Suprapubic skin (tissue), 4 donors: Measurements from ENCODE around the gene C16orf95. TPM values are rescaled to one million over a fixed set of nuclear protein-coding genes. Genes with fewer than 3 reads are reported as not detected.

Source experiments
- DNase-seq, 2 donors: peaks; one replicate each; pipeline ENCODE4 v3.0.0-alpha.2; 2019; ENCODE audit warnings: low spot score in 2 of 2
- H3K27ac ChIP-seq: fragments of 200-600 bp; sonication (generic); one replicate; pipeline ENCODE4 v1.5.1; 2019
- H3K27me3 ChIP-seq: fragments of 200-600 bp; sonication (generic); one replicate; pipeline ENCODE4 v1.5.1; 2019
- H3K36me3 ChIP-seq: fragments of 200-600 bp; sonication (generic); one replicate; pipeline ENCODE4 v1.5.1; 2019
- H3K4me1 ChIP-seq: fragments of 200-600 bp; sonication (generic); one replicate; pipeline ENCODE4 v1.5.1; 2019
- H3K4me3 ChIP-seq: fragments of 200-600 bp; sonication (generic); one replicate; pipeline ENCODE4 v1.5.1; 2019; ENCODE audit warnings: mild to moderate bottlenecking
- H3K9me3 ChIP-seq: fragments of 200-600 bp; sonication (generic); one replicate; pipeline ENCODE4 v1.5.1; 2019
- CTCF ChIP-seq, 2 donors: fragments of 200-600 bp in 1 of 2; fragments of 450-650 bp in 1 of 2; sonication (generic) in 1 of 2; IDR thresholded peaks; one replicate each; pipeline ENCODE4 v1.5.1; 2016 to 2019; ENCODE audit warnings: antibody characterized with exemption in 2 of 2, mild to moderate bottlenecking in 1 of 2, moderate library complexity in 1 of 2
- EP300 ChIP-seq: sonication (generic); formaldehyde crosslinking; IDR thresholded peaks from one replicate; pipeline ENCODE4 v1.6.1; 2017; ENCODE audit warnings: antibody characterized with exemption
- POLR2A ChIP-seq, 2 donors: fragments of 450-650 bp; IDR thresholded peaks; one replicate each; pipeline ENCODE4 v1.6.1; 2017; ENCODE audit warnings: antibody characterized with exemption in 2 of 2, mild to moderate bottlenecking in 2 of 2, moderate library complexity in 2 of 2
- POLR2AphosphoS5 ChIP-seq, 3 donors: sonication (generic); formaldehyde crosslinking; IDR thresholded peaks; one replicate each; pipeline ENCODE4 v1.6.1; 2017; ENCODE audit warnings: antibody characterized with exemption in 3 of 3
- WGBS: methylation state at CpG from one replicate; pipeline ENCODE4 v1.1.5; 2018; 5-methylcytosine and 5-hydroxymethylcytosine counted together
- total RNA-seq, 4 donors: library from RNA; depleted of rRNA; stranded (reverse); fragments of >200 nt; gene quantifications; one replicate each; pipeline ENCODE4 v1.1.0, GENCODE V29; 2016

The C16orf95 gene
- total RNA-seq, 4 donors from 2014 or later = 17.5 TPM; not detected in 3

GRCh38 chr16:87297407-87297806 is 19.8 kb downstream of the C16orf95 start:
- TF ChIP-seq EP300 = no peak
- TF ChIP-seq POLR2A (IDR thresholded peaks at IDR 0.05) = no peak
- no peak for TF ChIP-seq POLR2AphosphoS5 (IDR thresholded peaks at IDR 0.05)
- no peak for TF ChIP-seq CTCF (IDR thresholded peaks at IDR 0.05)
- H3K4me1 ChIP-seq = no peaks in the 10 kb centered on the region
- no peaks in the 10 kb centered on the region for H3K36me3 ChIP-seq
- no peak overlapping the region for H3K4me3 ChIP-seq
- DNase-seq = no peak
- H3K9me3 ChIP-seq = no peaks in the 10 kb centered on the region
- H3K27ac ChIP-seq = no peak overlapping the region
- H3K27me3 ChIP-seq = no peaks in the 10 kb centered on the region
- WGBS = 74% methylated on average over 2 of the region's 5 CpGs

GRCh38 chr16:87295661-87296531 is 21.3 kb downstream of the C16orf95 start:
- Histone ChIP-seq H3K4me3 (no peak overlapping the region), H3K36me3 (no peaks in the 10 kb centered on the region), H3K27ac (no peak overlapping the region), H3K27me3 (no peaks in the 10 kb centered on the region), H3K4me1 (no peaks in the 10 kb centered on the region), H3K9me3 (no peaks in the 10 kb centered on the region)
- 91% methylated on average over 18 of the region's 20 CpGs for WGBS
- no peak for DNase-seq
- TF ChIP-seq EP300 (no peak), POLR2AphosphoS5 (IDR thresholded peaks at IDR 0.05) (no peak), CTCF (IDR thresholded peaks at IDR 0.05) (no peak), POLR2A (IDR thresholded peaks at IDR 0.05) (no peak)

GRCh38 chr16:87295259-87295658 is 21.9 kb downstream of the C16orf95 start:
- Histone ChIP-seq H3K9me3 (no peaks in the 10 kb centered on the region), H3K36me3 (no peaks in the 10 kb centered on the region), H3K4me1 (no peaks in the 10 kb centered on the region), H3K27ac (no peak overlapping the region), H3K27me3 (no peaks in the 10 kb centered on the region), H3K4me3 (no peak overlapping the region)
- WGBS = 81% methylated on average over 4 of the region's 4 CpGs
- TF ChIP-seq CTCF (IDR thresholded peaks at IDR 0.05) = no peak
- no peak for TF ChIP-seq POLR2AphosphoS5 (IDR thresholded peaks at IDR 0.05)
- TF ChIP-seq EP300 = no peak
- no peak for TF ChIP-seq POLR2A (IDR thresholded peaks at IDR 0.05)
- no peak for DNase-seq

GRCh38 chr16:87293990-87294389 is 23.2 kb downstream of the C16orf95 start:
- Histone ChIP-seq H3K4me1 (no peaks in the 10 kb centered on the region), H3K9me3 (no peaks in the 10 kb centered on the region), H3K27ac (no peak overlapping the region), H3K36me3 (no peaks in the 10 kb centered on the region), H3K27me3 (no peaks in the 10 kb centered on the region), H3K4me3 (no peak overlapping the region)
- WGBS = 97% methylated on average over 3 of the region's 3 CpGs
- no peak for TF ChIP-seq CTCF (IDR thresholded peaks at IDR 0.05)
- no peak for TF ChIP-seq POLR2A (IDR thresholded peaks at IDR 0.05)
- TF ChIP-seq EP300 = no peak
- no peak for TF ChIP-seq POLR2AphosphoS5 (IDR thresholded peaks at IDR 0.05)
- DNase-seq = no peak

GRCh38 chr16:87291944-87292343 is 25.2 kb downstream of the C16orf95 start:
- WGBS = 89% methylated on average over 6 of the region's 6 CpGs
- DNase-seq = no peak
- Histone ChIP-seq H3K9me3 (peaks cover under 1% of the 10 kb centered on the region), H3K27ac (no peak overlapping the region), H3K4me1 (no peaks in the 10 kb centered on the region), H3K27me3 (no peaks in the 10 kb centered on the region), H3K4me3 (no peak overlapping the region), H3K36me3 (no peaks in the 10 kb centered on the region)
- TF ChIP-seq CTCF (IDR thresholded peaks at IDR 0.05) (no peak), EP300 (no peak), POLR2AphosphoS5 (IDR thresholded peaks at IDR 0.05) (no peak), POLR2A (IDR thresholded peaks at IDR 0.05) (no peak)
